Adrenal gland (tissue), 5 donors: ENCODE results near the gene OPN4.

ENCODE experiments used
- POLR2A ChIP-seq, 2 donors: fragments of 450-650 bp; IDR thresholded peaks; one replicate each; pipeline ENCODE4 v1.6.1; 2017; ENCODE audit warnings: antibody characterized with exemption in 2 of 2, mild to moderate bottlenecking in 2 of 2, moderate library complexity in 1 of 2
- TF ChIP-seq, protein P1 (sequence below), 6 experiments: fragments of 450-650 bp in 4 of 6; fragments of 200-600 bp in 2 of 6; sonication (generic) in 1 of 6; IDR thresholded peaks; 1 replicate in 5 of 6; 2 replicates in 1 of 6; pipeline versions ENCODE4 v1.5.1 to v1.8.0; 2016 to 2021; ENCODE audit warnings: antibody characterized with exemption in 6 of 6, mild to moderate bottlenecking in 2 of 6, moderate library complexity in 1 of 6
- donor health status: DM: no; HTN: no; CAD: no.

DNA sequence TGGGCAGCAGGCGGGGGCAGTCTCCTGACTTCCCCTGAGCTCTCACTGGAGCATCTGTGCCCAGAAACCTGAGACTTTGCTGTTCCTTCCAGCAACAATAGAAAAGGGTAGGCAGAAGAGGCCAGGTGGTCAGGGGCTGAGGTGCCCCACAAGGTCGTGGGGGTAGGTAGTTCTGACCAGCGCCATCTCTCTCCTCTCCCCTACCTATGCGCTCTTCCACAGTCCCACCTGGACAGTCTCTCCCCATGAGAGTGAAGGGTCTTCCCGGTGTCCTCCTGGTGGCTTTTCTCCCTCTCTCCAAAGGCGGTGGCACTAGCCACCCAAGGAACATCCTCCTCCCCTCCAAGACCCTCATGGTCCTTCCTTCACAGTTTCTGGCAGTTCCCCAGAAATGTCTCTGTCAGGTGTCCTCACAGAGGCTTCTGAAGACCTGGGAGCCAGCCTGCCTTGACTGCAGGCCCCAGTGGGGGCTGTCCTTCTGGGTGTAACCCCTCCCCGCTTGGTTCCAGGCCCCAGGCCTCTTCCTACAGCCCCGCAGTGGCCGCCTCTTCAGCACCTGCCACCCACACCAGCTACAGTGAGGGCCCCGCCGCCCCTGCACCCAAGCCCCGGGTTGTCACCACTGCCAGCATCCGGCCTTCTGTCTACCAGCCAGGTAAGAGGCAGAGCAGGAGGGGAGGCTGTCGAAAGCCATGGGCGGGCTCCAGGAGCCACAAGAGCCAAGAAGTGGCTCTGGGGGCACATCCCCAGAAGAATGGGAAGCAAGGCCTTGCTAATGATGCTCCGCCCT is 55.2 kb downstream of the OPN4 start:
- TF ChIP-seq, protein P1, sequence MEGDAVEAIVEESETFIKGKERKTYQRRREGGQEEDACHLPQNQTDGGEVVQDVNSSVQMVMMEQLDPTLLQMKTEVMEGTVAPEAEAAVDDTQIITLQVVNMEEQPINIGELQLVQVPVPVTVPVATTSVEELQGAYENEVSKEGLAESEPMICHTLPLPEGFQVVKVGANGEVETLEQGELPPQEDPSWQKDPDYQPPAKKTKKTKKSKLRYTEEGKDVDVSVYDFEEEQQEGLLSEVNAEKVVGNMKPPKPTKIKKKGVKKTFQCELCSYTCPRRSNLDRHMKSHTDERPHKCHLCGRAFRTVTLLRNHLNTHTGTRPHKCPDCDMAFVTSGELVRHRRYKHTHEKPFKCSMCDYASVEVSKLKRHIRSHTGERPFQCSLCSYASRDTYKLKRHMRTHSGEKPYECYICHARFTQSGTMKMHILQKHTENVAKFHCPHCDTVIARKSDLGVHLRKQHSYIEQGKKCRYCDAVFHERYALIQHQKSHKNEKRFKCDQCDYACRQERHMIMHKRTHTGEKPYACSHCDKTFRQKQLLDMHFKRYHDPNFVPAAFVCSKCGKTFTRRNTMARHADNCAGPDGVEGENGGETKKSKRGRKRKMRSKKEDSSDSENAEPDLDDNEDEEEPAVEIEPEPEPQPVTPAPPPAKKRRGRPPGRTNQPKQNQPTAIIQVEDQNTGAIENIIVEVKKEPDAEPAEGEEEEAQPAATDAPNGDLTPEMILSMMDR (IDR thresholded peaks at IDR 0.05) = no peak
- no peak for TF ChIP-seq POLR2A (IDR thresholded peaks at IDR 0.05)
